Activated B cell treated with CpG ODN at 0.5 μM for 24 hours (primary cell): Measurements from ENCODE around the gene CYP46A1. TPM values are rescaled to one million over a fixed set of nuclear protein-coding genes. Genes with fewer than 3 reads are reported as not detected.

Experiments used
- ATAC-seq: fragments of 200-7000 bp; cut with Tn5 transposase; one replicate; pipeline ENCODE4 v1.10.0; 2021; ENCODE audit warnings: low read depth, mild to moderate bottlenecking, moderate library complexity
- CTCF ChIA-PET: fragments of 350-600 bp; sonication (Branson Sonifier 250); formaldehyde crosslinking; loops from one replicate; lab custom pipeline; 2021; ENCODE audit warnings: antibody characterized with exemption; lab: Charles Lee
- POLR2A ChIA-PET: fragments of 350-600 bp; sonication (Branson Sonifier 250); formaldehyde crosslinking; loops from one replicate; lab custom pipeline; 2021; ENCODE audit warnings: antibody characterized with exemption; lab: Charles Lee
- DNase-seq: peaks from one replicate; pipeline ENCODE4 v3.0.0; 2022
- H3K27ac Mint-ChIP-seq: one replicate; pipeline ENCODE4 v1.8.0; 2020; ENCODE audit warnings: mixed read lengths
- H3K27me3 Mint-ChIP-seq: one replicate; pipeline ENCODE4 v1.8.0; 2021; ENCODE audit warnings: mixed read lengths
- H3K36me3 Mint-ChIP-seq: one replicate; pipeline ENCODE4 v1.8.0; 2021; ENCODE audit warnings: low read depth, mixed read lengths
- H3K4me1 Mint-ChIP-seq: one replicate; pipeline ENCODE4 v1.8.0; 2021; ENCODE audit warnings: mixed read lengths
- H3K4me3 Mint-ChIP-seq: one replicate; pipeline ENCODE4 v1.8.0; 2020; ENCODE audit warnings: mild to moderate bottlenecking, mixed read lengths
- H3K9me3 Mint-ChIP-seq: one replicate; pipeline ENCODE4 v1.8.0; 2020; ENCODE audit warnings: mixed read lengths
- CTCF ChIP-seq: fragments of 200-600 bp; IDR thresholded peaks from one replicate; pipeline ENCODE4 v1.8.0; 2022; ENCODE audit warnings: antibody characterized with exemption, mild to moderate bottlenecking
- intact Hi-C: fragments of 100-400 bp; cut with micrococcal nuclease; formaldehyde crosslinking; loops from one replicate; pipeline ENCODE4 v1.15.1; 2024
- total RNA-seq: library from RNA; stranded (reverse); gene quantifications from 2 replicates; pipeline ENCODE4 v1.2.3, GENCODE V29; 2022

Gene CYP46A1
- total RNA-seq, 1 donor from 2014 or later, result not detected

- TF ChIP-seq CTCF, result no peak
- POLR2A ChIA-PET, result no interaction called here
- ATAC-seq (no peak), DNase-seq (no peak)
- H3K27me3 Mint-ChIP-seq, result peaks cover 24% of the 10 kb centered on the region
- no peak overlapping the region for H3K4me3 Mint-ChIP-seq
- H3K27ac Mint-ChIP-seq, result no peak overlapping the region
- no peaks in the 10 kb centered on the region for H3K4me1 Mint-ChIP-seq
- peaks cover 2% of the 10 kb centered on the region for H3K9me3 Mint-ChIP-seq
- no peaks in the 10 kb centered on the region for H3K36me3 Mint-ChIP-seq
- intact Hi-C loops, result no loop called here
- CTCF ChIA-PET, result no interaction called here
These were observed 88.5 kb downstream of the CYP46A1 start for GRCh38 chr14:99772371-99773283.

DNA sequence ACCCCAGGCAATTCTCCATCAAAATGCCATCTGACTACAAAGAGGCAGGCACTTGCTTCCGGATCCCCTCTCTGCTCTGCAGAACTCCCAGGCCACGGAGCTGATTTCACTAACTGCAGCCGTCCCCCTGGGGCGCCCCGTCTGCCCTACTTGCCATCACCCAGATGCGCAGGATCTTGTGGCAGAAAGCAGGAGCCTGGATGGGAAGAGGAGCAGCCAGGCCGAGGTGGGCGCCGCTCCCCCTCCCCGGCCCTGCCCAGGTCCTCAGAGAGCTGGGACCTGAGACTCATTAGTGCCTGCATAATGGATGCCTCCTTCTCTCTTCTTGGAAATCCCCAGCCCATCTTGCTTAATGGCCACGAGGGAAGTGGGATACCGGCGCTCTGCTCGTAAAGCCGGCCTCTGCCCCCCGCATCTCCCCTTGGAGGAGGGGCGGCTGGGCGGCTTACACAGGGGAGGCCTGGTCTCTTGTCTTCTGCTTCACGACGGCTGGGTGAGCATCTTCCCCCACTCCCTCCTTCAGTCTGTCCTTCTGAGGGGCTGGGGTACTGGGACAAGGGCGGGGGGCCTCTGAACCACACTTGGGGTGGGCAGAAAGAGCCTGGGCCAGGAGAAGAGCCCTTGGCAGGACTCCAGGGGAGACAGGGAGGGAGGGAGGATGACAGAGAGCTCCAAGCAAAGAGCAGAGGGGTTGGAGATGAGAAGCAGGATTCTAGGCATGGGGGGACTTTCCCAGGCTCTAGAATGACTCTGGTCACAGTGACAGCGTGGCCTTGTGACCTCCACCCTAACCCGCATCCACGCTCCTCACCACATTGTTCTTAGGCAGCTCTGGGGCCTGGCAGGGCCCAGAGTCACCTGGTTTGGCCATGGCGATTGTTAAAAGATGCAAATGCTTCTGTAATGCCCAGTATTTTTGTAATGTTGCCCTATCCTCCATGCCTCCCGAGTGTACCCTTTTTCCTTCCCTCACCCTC is 89.7 kb downstream of the CYP46A1 start:
- POLR2A ChIA-PET, result no interaction called here
- ATAC-seq (no peak), DNase-seq (no peak)
- no peak for TF ChIP-seq CTCF
- H3K36me3 Mint-ChIP-seq, result no peaks in the 10 kb centered on the region
- CTCF ChIA-PET, result no interaction called here
- H3K4me1 Mint-ChIP-seq, result no peaks in the 10 kb centered on the region
- intact Hi-C loops, result no loop called here
- H3K9me3 Mint-ChIP-seq, result peaks cover 9% of the 10 kb centered on the region
- H3K4me3 Mint-ChIP-seq, result no peak overlapping the region
- H3K27ac Mint-ChIP-seq, result no peak overlapping the region
- peaks cover 29% of the 10 kb centered on the region for H3K27me3 Mint-ChIP-seq

DNA sequence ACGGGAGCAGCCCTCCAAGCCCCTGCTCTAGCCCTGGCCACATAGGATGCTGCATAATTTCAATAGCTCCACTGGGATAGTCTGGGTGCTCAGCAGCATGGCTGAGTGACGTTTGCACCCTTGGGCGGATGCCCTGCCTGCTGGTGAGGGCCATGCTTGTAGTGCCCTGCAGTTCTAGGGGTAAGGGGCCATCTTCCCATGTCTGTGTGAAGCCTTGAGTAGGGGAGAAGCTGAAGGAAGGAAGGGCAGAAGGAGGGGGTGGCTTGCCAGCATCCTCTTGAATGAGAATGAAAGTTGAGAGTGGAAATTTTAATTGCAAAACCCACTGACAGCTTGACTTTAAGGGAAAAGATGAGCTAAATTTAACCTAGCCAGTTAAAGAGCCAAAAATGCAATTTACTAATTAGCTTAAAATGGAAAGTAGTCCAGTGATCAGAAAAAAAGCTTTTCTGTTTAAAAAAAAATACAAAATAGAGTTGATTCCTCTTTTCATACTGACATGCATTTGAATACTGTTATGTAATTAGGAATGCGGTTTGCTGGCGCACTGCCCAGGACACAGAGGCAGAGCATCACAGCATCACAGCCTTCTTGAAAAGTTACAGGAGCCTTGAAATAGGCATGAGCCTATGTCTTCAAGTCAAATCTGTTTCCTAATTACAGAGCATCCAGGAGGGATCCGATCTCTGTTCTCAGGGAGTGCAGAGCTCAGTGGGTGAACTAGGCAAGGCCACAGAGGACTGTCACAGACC is 90.6 kb downstream of the CYP46A1 start:
- intact Hi-C loops, result no loop called here
- Mint-ChIP-seq H3K4me3 (no peak overlapping the region), H3K4me1 (no peaks in the 10 kb centered on the region), H3K27ac (no peak overlapping the region), H3K9me3 (peaks cover 14% of the 10 kb centered on the region), H3K36me3 (no peaks in the 10 kb centered on the region), H3K27me3 (peaks cover 31% of the 10 kb centered on the region)
- no peak for ATAC-seq
- ChIA-PET CTCF (no interaction called here), POLR2A (no interaction called here)
- no peak for TF ChIP-seq CTCF
- no peak for DNase-seq

- no peak for TF ChIP-seq CTCF
- peaks cover 14% of the 10 kb centered on the region for H3K9me3 Mint-ChIP-seq
- H3K27me3 Mint-ChIP-seq, result peaks cover 31% of the 10 kb centered on the region
- intact Hi-C loops, result no loop called here
- H3K4me3 Mint-ChIP-seq, result no peak overlapping the region
- no peaks in the 10 kb centered on the region for H3K36me3 Mint-ChIP-seq
- H3K27ac Mint-ChIP-seq, result no peak overlapping the region
- ATAC-seq (no peak), DNase-seq (no peak)
- H3K4me1 Mint-ChIP-seq, result no peaks in the 10 kb centered on the region
- ChIA-PET POLR2A (no interaction called here), CTCF (no interaction called here)
These were observed 91.3 kb downstream of the CYP46A1 start for GRCh38 chr14:99775351-99775750.

Other genes with a start within 250 kb of the CYP46A1 start
- 31.9 and 33.2 TPM in 2 replicates for gene SETD3, start 203.4 kb upstream of the CYP46A1 start, total RNA-seq
- gene CCNK, start 202.9 kb upstream of the CYP46A1 start, total RNA-seq, result 76.7 and 79.2 TPM in 2 replicates
- gene CCDC85C, start 80.1 kb upstream of the CYP46A1 start, total RNA-seq, result 1.8 and 1.9 TPM in 2 replicates
- not detected in 2 replicates for gene HHIPL1, start 39.2 kb upstream of the CYP46A1 start, total RNA-seq
- gene EML1, start 109.1 kb downstream of the CYP46A1 start, total RNA-seq, result not detected in 2 replicates